Neural cell (in vitro differentiated cells): ENCODE measurements around the gene NRXN2. TPM values are rescaled to one million over a fixed set of nuclear protein-coding genes. Genes with fewer than 3 reads are reported as not detected.

Experiments
- H2AFZ ChIP-seq: fragments of 200-600, 300-800 bp; sonication (generic), shearing (Covaris generic); 2 replicates; pipeline ENCODE4 v1.6.0; 2014; ENCODE audit warnings: low read depth, mild to moderate bottlenecking, antibody characterized with exemption, low read length, moderate library complexity
- H3F3A ChIP-seq: fragments of 200-600 bp; shearing (Covaris generic); 2 replicates; pipeline ENCODE4 v1.6.1; 2016; ENCODE audit warnings: mild to moderate bottlenecking, moderate library complexity, mixed read lengths, antibody characterized with exemption, low read length; ENCODE audit not compliant: insufficient read depth, poor library complexity, severe bottlenecking
- H3K27ac ChIP-seq: fragments of 200-600, 300-800 bp; sonication (generic), shearing (Covaris generic); 2 replicates; pipeline ENCODE4 v1.5.1; 2014; ENCODE audit warnings: mild to moderate bottlenecking, low read length, moderate library complexity
- H3K27me3 ChIP-seq: fragments of 300-800, 200-600 bp; sonication (generic), shearing (Covaris generic); 2 replicates; pipeline ENCODE4 v1.6.0; 2014; ENCODE audit warnings: mild to moderate bottlenecking, low read depth, low read length, moderate library complexity; ENCODE audit not compliant: insufficient read depth
- H3K36me3 ChIP-seq: fragments of 300-800, 200-600 bp; sonication (generic), shearing (Covaris generic); 2 replicates; pipeline ENCODE4 v1.5.1; 2014; ENCODE audit warnings: mild to moderate bottlenecking, antibody characterized with exemption, low read length, moderate library complexity; ENCODE audit not compliant: insufficient read depth
- H3K4me2 ChIP-seq: fragments of 300-800, 200-600 bp; sonication (generic), shearing (Covaris generic); 2 replicates; pipeline ENCODE4 v1.6.0; 2014; ENCODE audit warnings: mild to moderate bottlenecking, low read length
- H3K4me3 ChIP-seq: fragments of 300-800, 200-600 bp; sonication (generic), shearing (Covaris generic); 2 replicates; pipeline ENCODE4 v1.5.1; 2014; ENCODE audit warnings: mild to moderate bottlenecking, low read length, moderate library complexity
- H3K79me2 ChIP-seq: fragments of 200-600 bp; shearing (Covaris generic); replicated peaks from 2 replicates; pipeline ENCODE4 v1.6.0; 2014; ENCODE audit warnings: mild to moderate bottlenecking, low read length, moderate library complexity; ENCODE audit not compliant: insufficient read depth
- H3K9ac ChIP-seq: fragments of 300-800, 200-600 bp; sonication (generic), shearing (Covaris generic); 2 replicates; pipeline ENCODE4 v1.6.1; 2016; ENCODE audit warnings: mild to moderate bottlenecking, low read length, mixed read lengths
- H3K9me2 ChIP-seq: fragments of 200-600 bp; shearing (Covaris generic); 2 replicates; pipeline ENCODE4 v1.6.1; 2016; ENCODE audit warnings: mild to moderate bottlenecking, low read length, mixed read lengths; ENCODE audit not compliant: insufficient read depth
- H3K9me3 ChIP-seq: fragments of 200-600, 300-800 bp; sonication (generic), shearing (Covaris generic); 2 replicates; pipeline ENCODE4 v1.6.1; 2016; ENCODE audit warnings: mild to moderate bottlenecking, mixed run types, low read length, moderate library complexity, mixed read lengths
- H4K20me1 ChIP-seq: fragments of 200-600 bp; shearing (Covaris generic); 2 replicates; pipeline ENCODE4 v1.6.1; 2016; ENCODE audit warnings: mild to moderate bottlenecking, mixed run types; ENCODE audit not compliant: insufficient read depth
- EZH2 ChIP-seq: fragments of 200-600, 300-800 bp; shearing (Covaris generic), sonication (generic); IDR thresholded peaks from 2 replicates; pipeline ENCODE4 v1.6.1; 2014; ENCODE audit warnings: antibody characterized with exemption, low read length, borderline replicate concordance, mild to moderate bottlenecking; ENCODE audit not compliant: insufficient read depth, poor library complexity, severe bottlenecking
- MXI1 ChIP-seq: fragments of 450-650 bp; conservative IDR thresholded peaks from 2 replicates; pipeline ENCODE4 v1.6.1; 2014; ENCODE audit warnings: antibody characterized with exemption, mild to moderate bottlenecking; ENCODE audit not compliant: poor library complexity, severe bottlenecking
- POLR2AphosphoS5 ChIP-seq: IDR thresholded peaks from 2 replicates; pipeline ENCODE4 v1.6.1; 2012
- REST ChIP-seq: IDR thresholded peaks from 2 replicates; pipeline ENCODE4 v1.6.1; 2012; ENCODE audit warnings: borderline replicate concordance
- SMC3 ChIP-seq: fragments of 450-650 bp; conservative IDR thresholded peaks from 2 replicates; pipeline ENCODE4 v1.6.1; 2014; ENCODE audit warnings: antibody characterized with exemption, mild to moderate bottlenecking, moderate library complexity; ENCODE audit not compliant: poor library complexity
- polyA plus RNA-seq: library from polyadenylated mRNA; depleted of rRNA; stranded (reverse); fragments of >200 nt; gene quantifications from 2 replicates; pipeline ENCODE4 v1.2.3, GENCODE V29; 2014
- TF ChIP-seq, protein P1 (sequence below): fragments of 450-650 bp; IDR thresholded peaks from 2 replicates; pipeline ENCODE4 v1.5.1; 2014; ENCODE audit warnings: antibody characterized with exemption, mild to moderate bottlenecking, moderate library complexity; ENCODE audit not compliant: poor library complexity, severe bottlenecking

The NRXN2 gene
- polyA plus RNA-seq, 1 donor from 2014 or later, result 68.0 TPM

- no peaks in the 10 kb centered on the region for H3K27me3 ChIP-seq
- peak overlapping the region; percentile 30 for H3K4me2 ChIP-seq
- H3K27ac ChIP-seq, result peak overlapping the region; percentile 40
- peak overlapping the region; percentile 64 for H3K9ac ChIP-seq
- no peak overlapping the region for H2AFZ ChIP-seq
- no peaks in the 10 kb centered on the region for H3K9me3 ChIP-seq
- TF ChIP-seq EZH2 (no peak), REST (no peak), POLR2AphosphoS5 (no peak)
- TF ChIP-seq, protein P1, sequence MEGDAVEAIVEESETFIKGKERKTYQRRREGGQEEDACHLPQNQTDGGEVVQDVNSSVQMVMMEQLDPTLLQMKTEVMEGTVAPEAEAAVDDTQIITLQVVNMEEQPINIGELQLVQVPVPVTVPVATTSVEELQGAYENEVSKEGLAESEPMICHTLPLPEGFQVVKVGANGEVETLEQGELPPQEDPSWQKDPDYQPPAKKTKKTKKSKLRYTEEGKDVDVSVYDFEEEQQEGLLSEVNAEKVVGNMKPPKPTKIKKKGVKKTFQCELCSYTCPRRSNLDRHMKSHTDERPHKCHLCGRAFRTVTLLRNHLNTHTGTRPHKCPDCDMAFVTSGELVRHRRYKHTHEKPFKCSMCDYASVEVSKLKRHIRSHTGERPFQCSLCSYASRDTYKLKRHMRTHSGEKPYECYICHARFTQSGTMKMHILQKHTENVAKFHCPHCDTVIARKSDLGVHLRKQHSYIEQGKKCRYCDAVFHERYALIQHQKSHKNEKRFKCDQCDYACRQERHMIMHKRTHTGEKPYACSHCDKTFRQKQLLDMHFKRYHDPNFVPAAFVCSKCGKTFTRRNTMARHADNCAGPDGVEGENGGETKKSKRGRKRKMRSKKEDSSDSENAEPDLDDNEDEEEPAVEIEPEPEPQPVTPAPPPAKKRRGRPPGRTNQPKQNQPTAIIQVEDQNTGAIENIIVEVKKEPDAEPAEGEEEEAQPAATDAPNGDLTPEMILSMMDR, result no peak
- no peaks in the 10 kb centered on the region for H3F3A ChIP-seq
- peaks cover 41% of the 10 kb centered on the region for H4K20me1 ChIP-seq
- H3K4me3 ChIP-seq, result peak overlapping the region; percentile 62
- H3K36me3 ChIP-seq, result no peaks in the 10 kb centered on the region
- peaks cover 55% of the 10 kb centered on the region for H3K79me2 ChIP-seq
- H3K9me2 ChIP-seq, result no peaks in the 10 kb centered on the region
Observed at GRCh38 chr11:64711956-64712362, 11.0 kb downstream of the NRXN2 start.

GRCh38 chr11:64711138-64711955, 11.7 kb downstream of the NRXN2 start:
- Histone ChIP-seq H3K9ac (peak overlapping the region; percentile 64), H3F3A (no peaks in the 10 kb centered on the region), H3K9me3 (no peaks in the 10 kb centered on the region), H3K36me3 (no peaks in the 10 kb centered on the region), H3K79me2 (peaks cover 56% of the 10 kb centered on the region), H3K27ac (peak overlapping the region; percentile 40), H4K20me1 (peaks cover 35% of the 10 kb centered on the region), H3K4me3 (peak overlapping the region; percentile 62), H3K4me2 (peak overlapping the region; percentile 52), H3K9me2 (no peaks in the 10 kb centered on the region), H2AFZ (no peak overlapping the region), H3K27me3 (no peaks in the 10 kb centered on the region)
- TF ChIP-seq SMC3, result no peak
- TF ChIP-seq POLR2AphosphoS5, result no peak
- peak; percentile 27 for TF ChIP-seq MXI1
